Activated naive CD4-positive, alpha-beta T cell treated with anti-CD3 and anti-CD28 coated beads, Interleukin-2, amount 50 U/mL, for 72 hours (primary cell): Measurements from ENCODE around the gene SMAD3. TPM values are rescaled to one million over a fixed set of nuclear protein-coding genes. Genes with fewer than 3 reads are reported as not detected.

Experiments used
- ATAC-seq, 2 donors: fragments of 150-1000 bp; cut with Tn5 transposase; 2 replicates each; pipeline ENCODE4 v1.10.0; 2021; ENCODE audit warnings: mild to moderate bottlenecking in 2 of 2, moderate library complexity in 2 of 2
- DNase-seq, 2 donors: peaks; one replicate each; pipeline ENCODE4 v3.0.0; 2021 to 2022; ENCODE audit warnings: low spot score in 2 of 2
- H3K27ac Mint-ChIP-seq, 2 donors: one replicate each; pipeline ENCODE4 v1.8.0; 2022; ENCODE audit warnings: mild to moderate bottlenecking in 2 of 2, mixed read lengths in 2 of 2
- H3K36me3 Mint-ChIP-seq, 2 donors: one replicate each; pipeline ENCODE4 v1.8.0; 2022; ENCODE audit warnings: mixed read lengths in 2 of 2
- H3K9me3 Mint-ChIP-seq, 2 donors: one replicate each; pipeline ENCODE4 v1.8.0; 2022; ENCODE audit warnings: mixed read lengths in 2 of 2
- total RNA-seq, 2 donors: library from RNA; stranded (reverse); gene quantifications; one replicate each; pipeline ENCODE4 v1.2.3, GENCODE V29; 2022

Gene SMAD3
- total RNA-seq, 2 donors from 2014 or later = 15.4 to 75.9 TPM

GRCh38 chr15:67163180-67163579, 97.8 kb downstream of the SMAD3 start:
- no peak for DNase-seq
- Mint-ChIP-seq H3K9me3 (no peaks in the 10 kb centered on the region), H3K36me3 (peaks cover 0 to 7% of the 10 kb centered on the region in 2 donors), H3K27ac (peak overlapping the region; percentile 24 to 76)
- no peak for ATAC-seq

- Mint-ChIP-seq H3K27ac (peak overlapping the region in 1 of 2 donors; percentile 79), H3K36me3 (peaks cover 0 to 6% of the 10 kb centered on the region in 2 donors), H3K9me3 (no peaks in the 10 kb centered on the region)
- ATAC-seq (no peak), DNase-seq (no peak)
Observed at GRCh38 chr15:67164401-67164791, 99.0 kb downstream of the SMAD3 start.

DNA sequence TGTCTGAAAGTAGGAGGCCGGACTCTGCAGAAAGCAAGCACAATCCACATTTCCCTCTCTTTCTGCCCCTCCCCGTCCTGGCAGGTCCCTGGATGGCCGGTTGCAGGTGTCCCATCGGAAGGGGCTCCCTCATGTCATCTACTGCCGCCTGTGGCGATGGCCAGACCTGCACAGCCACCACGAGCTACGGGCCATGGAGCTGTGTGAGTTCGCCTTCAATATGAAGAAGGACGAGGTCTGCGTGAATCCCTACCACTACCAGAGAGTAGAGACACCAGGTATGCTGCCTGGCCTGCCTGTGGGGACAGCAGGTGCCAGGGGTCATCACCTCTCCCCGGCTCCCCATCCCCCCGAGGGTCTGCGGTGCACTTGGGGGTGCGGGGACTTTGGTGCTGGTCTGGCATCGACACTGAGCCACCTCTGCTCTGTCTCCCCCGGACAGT, 99.4 kb downstream of the SMAD3 start:
- DNase-seq = no peak
- Mint-ChIP-seq H3K9me3 (no peaks in the 10 kb centered on the region), H3K27ac (peak overlapping the region in 1 of 2 donors; percentile 79), H3K36me3 (peaks cover 0 to 10% of the 10 kb centered on the region in 2 donors)
- ATAC-seq = no peak

GRCh38 chr15:67165254-67166253, 100.2 kb downstream of the SMAD3 start:
- ATAC-seq (no peak), DNase-seq (no peak)
- Mint-ChIP-seq H3K9me3 (no peaks in the 10 kb centered on the region), H3K36me3 (peaks cover 0 to 14% of the 10 kb centered on the region in 2 donors), H3K27ac (peak overlapping the region in 1 of 2 donors; percentile 60)

GRCh38 chr15:67166280-67167009, 101.0 kb downstream of the SMAD3 start:
- DNase-seq = no peak
- ATAC-seq = no peak
- H3K9me3 Mint-ChIP-seq = no peaks in the 10 kb centered on the region
- peak overlapping the region; percentile 5 to 60 for H3K27ac Mint-ChIP-seq
- H3K36me3 Mint-ChIP-seq = peaks cover 0 to 20% of the 10 kb centered on the region in 2 donors

DNA sequence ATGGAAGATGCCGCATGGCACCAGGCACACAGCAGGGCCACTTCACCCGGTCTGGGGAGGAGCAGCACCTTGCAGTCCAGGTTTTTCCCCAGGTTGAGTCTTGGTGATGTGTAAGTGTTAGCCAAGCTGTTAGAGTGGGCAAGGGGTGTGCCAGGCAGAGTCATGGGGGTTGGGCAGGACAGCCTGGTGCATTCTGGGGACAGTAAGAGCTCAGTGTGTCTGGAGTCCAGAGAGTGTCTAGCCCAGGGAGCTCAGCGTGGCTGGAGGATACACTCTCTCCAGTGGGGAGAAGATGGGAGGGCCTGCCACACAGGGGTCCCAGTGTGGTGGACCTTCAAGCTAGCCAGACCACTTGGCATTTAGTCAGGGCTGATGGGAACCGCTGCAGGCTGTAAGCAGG, 101.7 kb downstream of the SMAD3 start:
- H3K9me3 Mint-ChIP-seq = no peaks in the 10 kb centered on the region

GRCh38 chr15:67168694-67169093, 103.3 kb downstream of the SMAD3 start:
- DNase-seq (no peak), ATAC-seq (no peak)
- Mint-ChIP-seq H3K9me3 (no peaks in the 10 kb centered on the region), H3K27ac (peak overlapping the region in 1 of 2 donors; percentile 37), H3K36me3 (peaks cover 0 to 42% of the 10 kb centered on the region in 2 donors)

More for the DNA sequence above, 101.7 kb downstream of the SMAD3 start:
- H3K36me3 Mint-ChIP-seq = peaks cover 0 to 26% of the 10 kb centered on the region in 2 donors
- peak overlapping the region; percentile 11 to 16 for H3K27ac Mint-ChIP-seq
- ATAC-seq (no peak), DNase-seq (no peak)

DNA sequence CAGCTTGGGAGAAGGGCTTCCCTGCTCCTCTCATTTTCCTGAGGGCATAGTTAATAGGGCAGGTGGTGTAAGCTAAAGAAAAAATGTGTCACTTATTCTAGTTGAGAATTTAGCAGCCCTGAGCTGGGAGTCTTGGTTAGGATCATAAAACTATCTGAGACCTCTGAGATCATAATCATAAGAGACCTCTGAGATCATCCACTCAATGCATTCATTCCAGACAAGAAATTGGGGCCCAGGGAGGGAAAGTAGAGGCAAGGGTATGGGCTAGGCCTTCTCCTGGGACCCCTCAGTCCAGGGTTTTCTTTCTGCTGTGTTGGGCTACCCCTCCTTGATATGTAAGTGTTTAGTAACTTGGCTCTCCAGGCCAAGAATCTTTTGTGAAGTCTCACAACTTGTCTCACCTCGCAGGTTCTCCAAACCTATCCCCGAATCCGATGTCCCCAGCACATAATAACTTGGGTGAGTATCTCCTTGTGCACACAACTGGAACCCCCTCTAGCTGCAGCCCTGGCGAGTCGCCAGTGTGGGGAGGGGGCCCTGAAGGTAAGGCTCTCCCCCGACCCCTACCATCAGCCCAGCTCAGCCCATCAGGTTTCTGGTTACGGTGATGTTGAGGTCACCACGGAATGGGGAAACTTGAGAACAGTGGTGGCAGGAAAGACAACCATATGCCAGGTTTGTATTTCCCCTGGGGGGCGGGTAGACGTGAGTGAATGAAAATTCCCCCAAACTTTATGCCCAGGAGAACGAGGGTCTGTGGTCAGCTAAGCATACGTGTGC, 104.9 kb downstream of the SMAD3 start:
- H3K27ac Mint-ChIP-seq = peak overlapping the region; percentile 4 to 53
- peaks cover 0 to 50% of the 10 kb centered on the region in 2 donors for H3K36me3 Mint-ChIP-seq

GRCh38 chr15:67171471-67171870, 106.1 kb downstream of the SMAD3 start:
- ATAC-seq = no peak
- no peak overlapping the region for H3K27ac Mint-ChIP-seq
- peaks cover 2 to 52% of the 10 kb centered on the region in 2 donors for H3K36me3 Mint-ChIP-seq
- no peaks in the 10 kb centered on the region for H3K9me3 Mint-ChIP-seq
- DNase-seq = no peak

More for the DNA sequence above, 104.9 kb downstream of the SMAD3 start:
- no peak for ATAC-seq
- DNase-seq = no peak
- H3K9me3 Mint-ChIP-seq = no peaks in the 10 kb centered on the region

DNA sequence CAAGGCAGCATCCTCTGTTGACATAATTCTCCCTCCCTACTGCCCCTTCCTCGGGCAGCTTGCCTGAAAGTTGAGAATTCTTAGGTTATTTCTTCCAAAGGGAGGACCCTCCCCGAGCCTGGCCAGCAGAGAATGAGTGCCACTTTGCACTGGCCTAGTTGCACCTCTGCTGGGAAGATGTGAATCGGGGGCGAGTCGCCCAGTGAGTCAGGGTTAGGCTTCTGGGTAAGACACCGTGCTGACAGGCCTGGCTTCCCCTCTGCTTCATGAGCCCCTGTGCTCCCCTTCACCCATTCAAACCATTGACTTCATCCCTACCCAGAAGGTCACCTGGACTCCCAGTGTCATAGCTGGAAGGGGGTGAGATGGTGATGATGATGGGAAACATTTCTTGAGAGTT, 106.8 kb downstream of the SMAD3 start:
- peak overlapping the region in 1 of 2 donors; percentile 89 for H3K27ac Mint-ChIP-seq
- peaks cover 5 to 59% of the 10 kb centered on the region in 2 donors for H3K36me3 Mint-ChIP-seq
- peak; percentile 27 to 31 for ATAC-seq
- H3K9me3 Mint-ChIP-seq = no peaks in the 10 kb centered on the region
- no peak for DNase-seq

- peak overlapping the region in 1 of 2 donors; percentile 89 for H3K27ac Mint-ChIP-seq
- H3K36me3 Mint-ChIP-seq = peaks cover 5 to 59% of the 10 kb centered on the region in 2 donors
- no peak for ATAC-seq
Observed at GRCh38 chr15:67173005-67173404, 107.6 kb downstream of the SMAD3 start.

GRCh38 chr15:67173786-67174185, 108.4 kb downstream of the SMAD3 start:
- Mint-ChIP-seq H3K36me3 (peaks cover 5 to 62% of the 10 kb centered on the region in 2 donors), H3K27ac (peak overlapping the region; percentile 79 to 82)

More at GRCh38 chr15:67173005-67173404, 107.6 kb downstream of the SMAD3 start:
- no peak for DNase-seq
- H3K9me3 Mint-ChIP-seq = no peaks in the 10 kb centered on the region

GRCh38 chr15:67174446-67174845, 109.0 kb downstream of the SMAD3 start:
- ATAC-seq = no peak
- peak overlapping the region; percentile 82 to 94 for H3K27ac Mint-ChIP-seq
- H3K9me3 Mint-ChIP-seq = no peaks in the 10 kb centered on the region
- H3K36me3 Mint-ChIP-seq = peaks cover 5 to 66% of the 10 kb centered on the region in 2 donors
- DNase-seq = no peak

More at GRCh38 chr15:67173786-67174185, 108.4 kb downstream of the SMAD3 start:
- DNase-seq (no peak), ATAC-seq (no peak)
- no peaks in the 10 kb centered on the region for H3K9me3 Mint-ChIP-seq

DNA sequence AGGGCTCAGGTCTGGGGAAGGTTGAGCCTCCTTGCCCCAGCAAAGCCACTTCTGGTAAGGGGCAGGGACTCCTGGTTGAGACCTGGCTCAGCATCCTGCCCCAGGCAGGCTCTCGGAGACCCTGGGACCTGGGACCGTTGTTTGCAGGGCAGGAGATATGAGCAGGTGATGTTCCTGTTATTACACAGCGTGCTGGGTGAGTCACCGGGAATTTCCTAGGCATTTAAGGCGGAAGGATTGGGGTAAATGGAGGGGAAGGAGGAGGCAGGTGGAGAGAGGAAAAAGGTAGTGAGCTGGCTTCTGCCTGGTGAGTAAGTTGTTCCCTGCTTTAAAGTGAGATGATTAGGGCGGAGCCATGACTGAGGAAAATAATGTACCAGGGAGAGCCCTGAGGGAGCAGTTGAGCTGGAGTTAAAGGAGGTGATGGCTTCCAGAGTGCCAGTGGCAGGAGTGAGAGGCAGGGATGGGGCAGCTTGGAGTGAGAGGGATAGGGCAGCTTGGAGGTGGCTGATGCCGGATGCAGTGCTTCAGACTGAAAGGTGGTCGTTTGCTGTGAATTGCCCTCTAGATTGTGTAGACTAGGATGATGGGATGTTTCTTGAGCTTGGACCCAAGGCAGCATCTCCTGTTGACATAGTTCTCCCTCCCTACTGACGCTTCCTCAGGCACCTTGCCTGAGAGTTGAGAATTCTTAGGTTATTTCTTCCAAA, 109.6 kb downstream of the SMAD3 start:
- Mint-ChIP-seq H3K27ac (peak overlapping the region; percentile 82 to 94), H3K36me3 (peaks cover 5 to 66% of the 10 kb centered on the region in 2 donors), H3K9me3 (no peaks in the 10 kb centered on the region)
- ATAC-seq (peak; percentile 76 to 78), DNase-seq (peak; percentile 33 to 77)

DNA sequence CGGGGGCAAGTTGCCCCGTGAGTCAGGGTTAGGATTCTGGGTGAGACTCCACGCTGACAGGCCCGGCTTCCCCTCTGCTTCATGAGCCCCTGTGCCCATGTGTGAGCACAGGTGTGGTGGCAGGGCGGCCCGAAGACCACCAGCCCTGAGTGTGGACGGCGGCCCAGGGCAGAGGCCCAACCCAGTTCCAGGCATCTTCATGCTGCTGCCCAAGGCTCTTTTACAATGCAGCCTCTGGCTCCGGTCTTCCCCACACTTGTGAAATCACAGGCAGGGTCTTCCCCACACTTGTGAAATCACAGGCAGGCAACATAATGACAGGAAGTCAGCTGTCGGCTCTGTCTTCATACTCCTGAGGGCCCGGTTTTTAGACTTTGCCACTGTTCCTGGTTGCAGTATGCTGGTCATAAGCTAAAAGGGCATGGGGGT, 110.3 kb downstream of the SMAD3 start:
- peak; percentile 51 to 79 for ATAC-seq
- DNase-seq = peak; percentile 33 to 65
- Mint-ChIP-seq H3K36me3 (peaks cover 5 to 65% of the 10 kb centered on the region in 2 donors), H3K9me3 (no peaks in the 10 kb centered on the region), H3K27ac (peak overlapping the region; percentile 70 to 82)
